Gastrocnemius medialis (tissue), 4 donors: ENCODE measurements around the gene SRSF3.

ENCODE experiments used
- CTCF ChIP-seq, 5 experiments: fragments of 450-650 bp in 3 of 5; fragments of 200-600 bp in 2 of 5; sonication (generic) in 2 of 5; IDR thresholded peaks in 4 of 5; conservative IDR thresholded peaks in 1 of 5; 1 replicate in 4 of 5; 2 replicates in 1 of 5; pipeline ENCODE4 v1.5.1; 2016 to 2019; ENCODE audit warnings: antibody characterized with exemption in 5 of 5, mild to moderate bottlenecking in 3 of 5, moderate library complexity in 3 of 5
- POLR2A ChIP-seq, 2 donors: fragments of 450-650 bp; IDR thresholded peaks; one replicate each; pipeline ENCODE4 v1.6.1; 2017; ENCODE audit warnings: antibody characterized with exemption in 2 of 2, mild to moderate bottlenecking in 2 of 2, moderate library complexity in 2 of 2

- peak in 2 of 5 experiments; percentile 4 to 21 for TF ChIP-seq CTCF (IDR thresholded peaks at IDR 0.05 in 4 of 5, conservative IDR thresholded peaks at IDR 0.05 in 1 of 5)
- peak; percentile 98 for TF ChIP-seq POLR2A (IDR thresholded peaks at IDR 0.05)
Measured at GRCh38 chr6:36546920-36547645, 47.1 kb upstream of the SRSF3 start, which contains the start of gene STK38.
